ENCODE results near the gene SST. TPM values are rescaled to one million over a fixed set of nuclear protein-coding genes. Genes with fewer than 3 reads are reported as not detected.

SST gene
- total RNA-seq, 1 donor from 2014 or later = not detected

DNA sequence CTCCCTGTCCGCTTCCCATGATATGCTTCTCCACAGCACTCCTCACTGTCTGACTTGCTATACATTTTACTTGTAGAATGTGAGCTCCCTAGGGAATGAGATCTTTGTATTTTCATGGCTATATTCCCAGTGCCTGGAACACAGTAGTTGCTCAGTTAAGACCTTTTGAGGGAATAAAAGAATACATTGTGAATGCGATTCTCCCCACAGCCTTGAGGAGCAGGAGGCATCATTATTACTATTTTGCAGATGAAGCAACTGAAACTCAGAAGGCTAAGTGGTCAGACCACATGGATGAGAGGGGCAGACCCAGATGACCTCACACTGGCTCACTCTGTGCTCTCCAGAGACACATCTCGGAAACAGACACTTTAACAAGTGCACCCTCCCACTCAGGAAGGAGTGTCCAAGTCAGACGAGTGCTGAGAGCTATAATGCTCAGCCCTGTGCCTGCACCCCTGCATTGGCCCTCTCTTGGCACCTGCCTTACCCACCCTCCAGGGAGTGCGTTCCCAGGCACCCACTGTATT, 46.8 kb downstream of the SST start:
- no peak for DNase-seq (ENCODE audit: low read depth)
- H3K27me3 ChIP-seq (ENCODE audit: control insufficient read depth, insufficient read depth, low read length) = no peaks in the 10 kb centered on the region

DNA sequence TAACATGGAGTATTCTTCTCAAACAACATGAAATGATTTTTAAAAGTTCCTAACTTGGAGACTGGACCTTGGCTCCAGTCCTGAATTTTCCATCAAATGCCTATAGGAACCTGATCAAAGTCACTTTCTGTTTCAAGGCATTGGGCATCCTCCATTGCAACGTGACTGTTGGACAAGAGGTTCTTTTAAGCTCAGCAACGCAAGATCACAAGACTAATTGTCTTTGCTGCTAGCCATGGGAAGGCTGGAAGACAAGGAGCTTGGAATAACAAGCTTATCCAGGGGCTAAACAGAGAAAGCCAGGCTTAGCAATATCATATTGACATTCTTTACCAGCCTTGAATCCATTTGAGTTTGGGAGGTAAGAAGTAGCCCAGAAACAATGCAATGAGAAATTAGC, 48.3 kb downstream of the SST start:
- TF ChIP-seq, protein P1, sequence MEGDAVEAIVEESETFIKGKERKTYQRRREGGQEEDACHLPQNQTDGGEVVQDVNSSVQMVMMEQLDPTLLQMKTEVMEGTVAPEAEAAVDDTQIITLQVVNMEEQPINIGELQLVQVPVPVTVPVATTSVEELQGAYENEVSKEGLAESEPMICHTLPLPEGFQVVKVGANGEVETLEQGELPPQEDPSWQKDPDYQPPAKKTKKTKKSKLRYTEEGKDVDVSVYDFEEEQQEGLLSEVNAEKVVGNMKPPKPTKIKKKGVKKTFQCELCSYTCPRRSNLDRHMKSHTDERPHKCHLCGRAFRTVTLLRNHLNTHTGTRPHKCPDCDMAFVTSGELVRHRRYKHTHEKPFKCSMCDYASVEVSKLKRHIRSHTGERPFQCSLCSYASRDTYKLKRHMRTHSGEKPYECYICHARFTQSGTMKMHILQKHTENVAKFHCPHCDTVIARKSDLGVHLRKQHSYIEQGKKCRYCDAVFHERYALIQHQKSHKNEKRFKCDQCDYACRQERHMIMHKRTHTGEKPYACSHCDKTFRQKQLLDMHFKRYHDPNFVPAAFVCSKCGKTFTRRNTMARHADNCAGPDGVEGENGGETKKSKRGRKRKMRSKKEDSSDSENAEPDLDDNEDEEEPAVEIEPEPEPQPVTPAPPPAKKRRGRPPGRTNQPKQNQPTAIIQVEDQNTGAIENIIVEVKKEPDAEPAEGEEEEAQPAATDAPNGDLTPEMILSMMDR (IDR thresholded peaks at IDR 0.05; ENCODE audit: insufficient read depth, low read length, poor library complexity, severe bottlenecking) = no peak
- DNase-seq (ENCODE audit: low read depth) = no peak
- H3K27me3 ChIP-seq (ENCODE audit: control insufficient read depth, insufficient read depth, low read length) = no peaks in the 10 kb centered on the region

More for the DNA sequence above, 46.8 kb downstream of the SST start:
- H3K36me3 ChIP-seq (ENCODE audit: control insufficient read depth, insufficient read depth, low read length) = no peaks in the 10 kb centered on the region
- TF ChIP-seq, protein P1 (IDR thresholded peaks at IDR 0.05; ENCODE audit: insufficient read depth, low read length, poor library complexity, severe bottlenecking) = no peak
- H3K4me3 ChIP-seq (ENCODE audit: low read depth, low read length) = no peak overlapping the region

DNA sequence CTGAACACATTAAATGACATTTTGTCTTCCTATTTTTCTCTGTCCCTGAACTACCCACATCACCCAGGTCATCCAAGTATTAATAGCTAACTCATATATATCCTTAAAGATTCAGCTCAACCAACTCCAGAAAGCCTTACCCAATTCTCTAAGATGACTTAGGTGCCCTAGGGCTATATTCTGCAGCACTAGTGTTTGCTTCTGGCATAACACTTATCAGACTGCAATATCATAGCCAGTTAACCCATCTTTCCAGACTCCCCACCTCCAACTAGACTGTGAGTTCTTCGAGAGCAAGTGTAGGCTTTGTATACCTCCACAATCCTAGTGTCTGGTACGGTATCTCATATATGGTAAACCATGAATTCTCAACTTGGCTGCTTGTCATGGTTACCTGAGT, 50.7 kb downstream of the SST start:
- TF ChIP-seq, protein P1 (IDR thresholded peaks at IDR 0.05; ENCODE audit: insufficient read depth, low read length, poor library complexity, severe bottlenecking) = no peak

More for the DNA sequence above, 48.3 kb downstream of the SST start:
- H3K36me3 ChIP-seq (ENCODE audit: control insufficient read depth, insufficient read depth, low read length) = no peaks in the 10 kb centered on the region
- no peak overlapping the region for H3K4me3 ChIP-seq (ENCODE audit: low read depth, low read length)

More for the DNA sequence above, 50.7 kb downstream of the SST start:
- Histone ChIP-seq H3K27me3 (ENCODE audit: control insufficient read depth, insufficient read depth, low read length) (no peaks in the 10 kb centered on the region), H3K4me3 (ENCODE audit: low read depth, low read length) (no peak overlapping the region), H3K36me3 (ENCODE audit: control insufficient read depth, insufficient read depth, low read length) (no peaks in the 10 kb centered on the region)
- DNase-seq (ENCODE audit: low read depth) = no peak

Other genes with a start within 250 kb of the SST start
- gene RTP2, start 32.2 kb upstream of the SST start, total RNA-seq = not detected in 2 replicates
- 5.8 and 8.9 TPM in 2 replicates for gene BCL6, start 75.1 kb upstream of the SST start, total RNA-seq

All from kidney epithelial cell (primary cell).